Glomerular visceral epithelial cell (primary cell): Measurements from ENCODE around the gene USP47.
"Not testable (repeated sequence)": the region's sequence is repeated elsewhere in the genome, so short reads cannot be mapped to it uniquely, and the experiment has no call there.

Source experiments
- DNase-seq: peaks from one replicate; pipeline ENCODE4 v3.0.0-alpha.2; 2016; ENCODE audit errors: extremely low spot score

Gene USP47

GRCh38 chr11:11822946-11823345 lies 18.8 kb upstream of the USP47 start:
- no peak for DNase-seq

- DNase-seq = no peak
Observed at GRCh38 chr11:11826260-11826659, 15.5 kb upstream of the USP47 start.

GRCh38 chr11:11827272-11827671 lies 14.5 kb upstream of the USP47 start:
- DNase-seq = no peak

GRCh38 chr11:11831406-11831805 lies 10.4 kb upstream of the USP47 start:
- DNase-seq = not testable (repeated sequence)

GRCh38 chr11:11836676-11837231 lies 5.0 kb upstream of the USP47 start:
- no peak for DNase-seq

- DNase-seq = no peak
Observed at GRCh38 chr11:11839718-11840117, 2.1 kb upstream of the USP47 start.

GRCh38 chr11:11841116-11841722 lies 553 bp upstream of the USP47 start:
- DNase-seq = peak; percentile 33

- peak; percentile 69 for DNase-seq
Observed at GRCh38 chr11:11842421-11843008, 743 bp downstream of the USP47 start.

- DNase-seq = peak; percentile 22
Observed at GRCh38 chr11:11843211-11843621, 1.4 kb downstream of the USP47 start.

GRCh38 chr11:11843642-11844041 lies 1.9 kb downstream of the USP47 start:
- DNase-seq = no peak

GRCh38 chr11:11844272-11844671 lies 2.5 kb downstream of the USP47 start:
- DNase-seq = no peak

GRCh38 chr11:11845071-11845470 lies 3.3 kb downstream of the USP47 start:
- DNase-seq = no peak

- no peak for DNase-seq
Observed at GRCh38 chr11:11845551-11845950, 3.8 kb downstream of the USP47 start.

GRCh38 chr11:11847082-11847481 lies 5.3 kb downstream of the USP47 start:
- no peak for DNase-seq

GRCh38 chr11:11848891-11849746 lies 7.3 kb downstream of the USP47 start:
- DNase-seq = peak; percentile 56

- no peak for DNase-seq
Observed at GRCh38 chr11:11850668-11851067, 8.9 kb downstream of the USP47 start.

GRCh38 chr11:11856638-11857037 lies 14.9 kb downstream of the USP47 start:
- peak; percentile 56 for DNase-seq

GRCh38 chr11:11857769-11858168 lies 16.0 kb downstream of the USP47 start:
- DNase-seq = no peak

- no peak for DNase-seq
Observed at GRCh38 chr11:11858676-11859075, 16.9 kb downstream of the USP47 start.

GRCh38 chr11:11860103-11860979 lies 18.6 kb downstream of the USP47 start:
- no peak for DNase-seq

GRCh38 chr11:11862999-11863398 lies 21.2 kb downstream of the USP47 start:
- DNase-seq = no peak

GRCh38 chr11:11864332-11864731 lies 22.6 kb downstream of the USP47 start:
- DNase-seq = no peak
